Astrocyte (in vitro differentiated cells and primary cell): ENCODE measurements around the gene MPEG1. TPM values are rescaled to one million over a fixed set of nuclear protein-coding genes. Genes with fewer than 3 reads are reported as not detected.
A peak's percentile ranks its signal among the peaks of the same experiment; 100 is the strongest.

Experiments used
- DNase-seq: peaks from one replicate; pipeline ENCODE4 v3.0.0-alpha.2; 2010; ENCODE audit warnings: low read depth
- FAIRE-seq: peaks from 2 replicates; lab custom pipeline; 2011; peaks lifted over from hg19 to GRCh38; lab: Jason Lieb, UNC
- H2AFZ ChIP-seq: 2 replicates; pipeline ENCODE4 v1.6.0; 2012; ENCODE audit warnings: low read depth, low read length, inconsistent platforms
- H3K27ac ChIP-seq: 2 replicates; pipeline ENCODE4 v1.5.1; 2011; ENCODE audit warnings: low read depth, low read length, inconsistent platforms
- H3K27me3 ChIP-seq: 2 replicates; pipeline ENCODE4 v1.6.0; 2011; ENCODE audit warnings: low read length, inconsistent platforms; ENCODE audit not compliant: insufficient read depth
- H3K36me3 ChIP-seq: 2 replicates; pipeline ENCODE4 v1.5.1; 2011; ENCODE audit warnings: low read length, inconsistent platforms; ENCODE audit not compliant: insufficient read depth
- H3K4me1 ChIP-seq: 2 replicates; pipeline ENCODE4 v1.5.1; 2011; ENCODE audit warnings: low read length, inconsistent platforms; ENCODE audit not compliant: insufficient read depth
- H3K4me2 ChIP-seq: 2 replicates; pipeline ENCODE4 v1.6.0; 2012; ENCODE audit warnings: low read length, inconsistent platforms
- H3K4me3 ChIP-seq: 2 replicates; pipeline ENCODE4 v1.5.1; 2011; ENCODE audit warnings: low read depth, mild to moderate bottlenecking, low read length, inconsistent platforms; ENCODE audit not compliant: insufficient read depth
- H3K79me2 ChIP-seq: 2 replicates; pipeline ENCODE4 v1.6.0; 2012; ENCODE audit warnings: mild to moderate bottlenecking, low read length, inconsistent platforms; ENCODE audit not compliant: insufficient read depth
- H3K9ac ChIP-seq: 2 replicates; pipeline ENCODE4 v1.6.0; 2012; ENCODE audit warnings: mild to moderate bottlenecking, low read length, inconsistent platforms
- H3K9me3 ChIP-seq: 2 replicates; pipeline ENCODE4 v1.5.1; 2012; ENCODE audit warnings: low read depth, mild to moderate bottlenecking, low read length, inconsistent platforms; ENCODE audit not compliant: insufficient read depth
- H4K20me1 ChIP-seq: 2 replicates; pipeline ENCODE4 v1.6.0; 2012; ENCODE audit warnings: low read length, inconsistent platforms; ENCODE audit not compliant: insufficient read depth
- H3K27ac Mint-ChIP-seq: one replicate; pipeline ENCODE4 v1.8.0; 2021; ENCODE audit warnings: mild to moderate bottlenecking, mixed read lengths; ENCODE audit not compliant: unreplicated experiment
- H3K27me3 Mint-ChIP-seq: one replicate; pipeline ENCODE4 v1.8.0; 2021; ENCODE audit warnings: low read depth, mixed read lengths; ENCODE audit not compliant: unreplicated experiment
- H3K36me3 Mint-ChIP-seq: one replicate; pipeline ENCODE4 v1.8.0; 2021; ENCODE audit warnings: low read depth, mixed read lengths; ENCODE audit not compliant: unreplicated experiment
- H3K4me1 Mint-ChIP-seq: one replicate; pipeline ENCODE4 v1.8.0; 2021; ENCODE audit warnings: low read depth, mixed read lengths; ENCODE audit not compliant: unreplicated experiment
- H3K4me3 Mint-ChIP-seq: one replicate; pipeline ENCODE4 v1.8.0; 2021; ENCODE audit warnings: mild to moderate bottlenecking, moderate library complexity, mixed read lengths; ENCODE audit not compliant: unreplicated experiment
- H3K9me3 Mint-ChIP-seq: one replicate; pipeline ENCODE4 v1.8.0; 2021; ENCODE audit warnings: mild to moderate bottlenecking, mixed read lengths; ENCODE audit not compliant: unreplicated experiment
- CTCF ChIP-seq: IDR thresholded peaks from 2 replicates; pipeline ENCODE4 v1.5.1; 2011; ENCODE audit warnings: low read depth, mild to moderate bottlenecking, inconsistent platforms, low read length, moderate library complexity; ENCODE audit not compliant: insufficient read depth
- EZH2 ChIP-seq: IDR thresholded peaks from 2 replicates; pipeline ENCODE4 v1.6.1; 2012; ENCODE audit warnings: mild to moderate bottlenecking, low read length, inconsistent platforms; ENCODE audit not compliant: insufficient read depth
- total RNA-seq: library from RNA; stranded (reverse); gene quantifications from 2 replicates; pipeline ENCODE4 v1.2.1, GENCODE V29; 2021

Gene MPEG1
- total RNA-seq, 1 donor from 2014 or later = not detected

GRCh38 chr11:59187035-59187434 lies 25.7 kb downstream of the MPEG1 start:
- Histone ChIP-seq H3K79me2 (no peaks in the 10 kb centered on the region), H3K27ac (no peak overlapping the region), H3K4me3 (no peak overlapping the region), H4K20me1 (no peaks in the 10 kb centered on the region), H3K36me3 (no peaks in the 10 kb centered on the region), H3K4me1 (no peaks in the 10 kb centered on the region), H3K4me2 (no peak overlapping the region), H3K9me3 (no peaks in the 10 kb centered on the region), H3K27me3 (peaks cover 8% of the 10 kb centered on the region), H2AFZ (no peak overlapping the region), H3K9ac (no peak overlapping the region)
- H3K4me3 Mint-ChIP-seq = no peak overlapping the region
- FAIRE-seq = no peak
- no peaks in the 10 kb centered on the region for H3K9me3 Mint-ChIP-seq
- H3K36me3 Mint-ChIP-seq = peaks cover 29% of the 10 kb centered on the region
- no peak overlapping the region for H3K27ac Mint-ChIP-seq
- DNase-seq = no peak
- TF ChIP-seq CTCF (no peak), EZH2 (no peak)
- no peaks in the 10 kb centered on the region for H3K27me3 Mint-ChIP-seq
- H3K4me1 Mint-ChIP-seq = peaks cover 22% of the 10 kb centered on the region

GRCh38 chr11:59186130-59186594 lies 26.6 kb downstream of the MPEG1 start:
- TF ChIP-seq CTCF (peak; percentile 33), EZH2 (no peak)
- peaks cover 22% of the 10 kb centered on the region for H3K4me1 Mint-ChIP-seq
- H3K9me3 Mint-ChIP-seq = no peaks in the 10 kb centered on the region
- Histone ChIP-seq H3K27me3 (peaks cover 8% of the 10 kb centered on the region), H3K9ac (no peak overlapping the region), H2AFZ (no peak overlapping the region), H3K9me3 (no peaks in the 10 kb centered on the region), H3K36me3 (no peaks in the 10 kb centered on the region), H3K4me1 (no peaks in the 10 kb centered on the region), H3K79me2 (no peaks in the 10 kb centered on the region), H3K4me2 (no peak overlapping the region), H3K27ac (no peak overlapping the region), H3K4me3 (no peak overlapping the region), H4K20me1 (no peaks in the 10 kb centered on the region)
- no peak overlapping the region for H3K4me3 Mint-ChIP-seq
- DNase-seq (no peak), FAIRE-seq (no peak)
- peaks cover 28% of the 10 kb centered on the region for H3K36me3 Mint-ChIP-seq
- no peak overlapping the region for H3K27ac Mint-ChIP-seq
- H3K27me3 Mint-ChIP-seq = no peaks in the 10 kb centered on the region

- Histone ChIP-seq H3K27me3 (peaks cover 8% of the 10 kb centered on the region), H3K79me2 (no peaks in the 10 kb centered on the region), H4K20me1 (no peaks in the 10 kb centered on the region), H3K4me1 (no peaks in the 10 kb centered on the region), H3K4me3 (no peak overlapping the region), H3K9me3 (no peaks in the 10 kb centered on the region), H3K36me3 (no peaks in the 10 kb centered on the region), H3K4me2 (no peak overlapping the region), H2AFZ (no peak overlapping the region), H3K27ac (no peak overlapping the region), H3K9ac (no peak overlapping the region)
- H3K4me3 Mint-ChIP-seq = no peak overlapping the region
- H3K27me3 Mint-ChIP-seq = no peaks in the 10 kb centered on the region
- TF ChIP-seq CTCF (no peak), EZH2 (no peak)
- H3K27ac Mint-ChIP-seq = peak overlapping the region; percentile 26
- DNase-seq = no peak
- peaks cover 20% of the 10 kb centered on the region for H3K4me1 Mint-ChIP-seq
- FAIRE-seq = no peak
- H3K36me3 Mint-ChIP-seq = peaks cover 26% of the 10 kb centered on the region
- no peaks in the 10 kb centered on the region for H3K9me3 Mint-ChIP-seq
These were observed 27.3 kb downstream of the MPEG1 start for GRCh38 chr11:59185386-59185945.
